CD4-positive, alpha-beta memory T cell (primary cell): ENCODE results near the gene MICAL2. TPM values are rescaled to one million over a fixed set of nuclear protein-coding genes. Genes with fewer than 3 reads are reported as not detected.

Experiments used
- CTCF ChIA-PET: fragments of 350-600 bp; sonication (Branson Sonifier 250); formaldehyde crosslinking; loops from one replicate; lab custom pipeline; 2021; ENCODE audit warnings: inconsistent platforms; ENCODE audit not compliant: partially characterized antibody; lab: Charles Lee
- POLR2A ChIA-PET: fragments of 350-600 bp; sonication (Branson Sonifier 250); formaldehyde crosslinking; loops from one replicate; lab custom pipeline; 2021; ENCODE audit not compliant: partially characterized antibody; lab: Charles Lee
- DNase-seq, 5 donors: peaks; one replicate each; pipeline versions ENCODE4 v3.0.0 to v3.0.0-alpha.2; 2020 to 2022; ENCODE audit warnings: mixed read lengths in 1 of 5
- H3K27ac ChIP-seq: one replicate; pipeline ENCODE4 v1.7.0; 2013; ENCODE audit warnings: low read depth, low read length
- H3K27me3 ChIP-seq: 2 replicates; pipeline ENCODE4 v1.7.0; 2013; ENCODE audit warnings: mild to moderate bottlenecking, low read length, moderate library complexity; ENCODE audit not compliant: insufficient read depth
- H3K36me3 ChIP-seq: 2 replicates; pipeline ENCODE4 v1.7.0; 2013; ENCODE audit warnings: mild to moderate bottlenecking, low read length, moderate library complexity; ENCODE audit not compliant: insufficient read depth
- H3K4me1 ChIP-seq: 2 replicates; pipeline ENCODE4 v1.7.0; 2013; ENCODE audit warnings: mild to moderate bottlenecking, low read length, moderate library complexity; ENCODE audit not compliant: insufficient read depth
- H3K4me3 ChIP-seq, 2 donors: one replicate each; pipeline ENCODE4 v1.7.0; 2013; ENCODE audit warnings: low read length in 2 of 2, mild to moderate bottlenecking in 1 of 2
- H3K9me3 ChIP-seq, 2 donors: one replicate each; pipeline ENCODE4 v1.7.0; 2013; ENCODE audit warnings: low read length in 2 of 2, control low read depth in 1 of 2; ENCODE audit not compliant: control insufficient read depth in 1 of 2
- H3K27ac Mint-ChIP-seq, 7 donors: one replicate each; pipeline ENCODE4 v1.8.0; 2020 to 2021; ENCODE audit warnings: mixed read lengths in 7 of 7, mild to moderate bottlenecking in 6 of 7, inconsistent platforms in 3 of 7, moderate library complexity in 3 of 7
- H3K27me3 Mint-ChIP-seq, 2 donors: one replicate each; pipeline ENCODE4 v1.8.0; 2020 to 2021; ENCODE audit warnings: mixed read lengths in 2 of 2
- H3K36me3 Mint-ChIP-seq, 2 donors: one replicate each; pipeline ENCODE4 v1.8.0; 2020 to 2021; ENCODE audit warnings: mixed read lengths in 2 of 2, inconsistent platforms in 1 of 2, mild to moderate bottlenecking in 1 of 2
- H3K4me1 Mint-ChIP-seq, 4 donors: one replicate each; pipeline ENCODE4 v1.8.0; 2020 to 2021; ENCODE audit warnings: mixed read lengths in 4 of 4, mild to moderate bottlenecking in 1 of 4
- H3K4me3 Mint-ChIP-seq, 8 donors: one replicate each; pipeline ENCODE4 v1.8.0; 2020 to 2021; ENCODE audit warnings: mixed read lengths in 8 of 8, mild to moderate bottlenecking in 7 of 8, moderate library complexity in 6 of 8, inconsistent platforms in 3 of 8
- H3K9me3 Mint-ChIP-seq, 8 donors: one replicate each; pipeline ENCODE4 v1.8.0; 2020 to 2021; ENCODE audit warnings: mixed read lengths in 8 of 8, mild to moderate bottlenecking in 5 of 8, inconsistent platforms in 3 of 8, moderate library complexity in 1 of 8
- intact Hi-C: fragments of 100-400 bp; cut with micrococcal nuclease; formaldehyde crosslinking; loops from one replicate; pipeline ENCODE4 v1.15.1; 2023
- polyA plus RNA-seq, 2 donors: library from polyadenylated mRNA; unstranded; fragments of 300-500 nt; fragmentation: Illumina TruSeq; gene quantifications; one replicate each; pipeline ENCODE4 v1.2.3, GENCODE V29; 2021
- total RNA-seq, 2 experiments: library from RNA; stranded (reverse); gene quantifications; one replicate each; pipeline ENCODE4 v1.2.3, GENCODE V29; 2021

MICAL2 gene
- total and polyA plus RNA-seq, 4 experiments from 2014 or later: 10.9 to 38.8 (median 28.2) TPM

- no peak overlapping the region for H3K27ac ChIP-seq
- Mint-ChIP-seq H3K36me3 (peaks cover 0 to 7% of the 10 kb centered on the region in 2 donors), H3K9me3 (no peaks in the 10 kb centered on the region), H3K4me1 (peaks cover 7 to 28% (median 19%) of the 10 kb centered on the region in 4 donors), H3K27ac (peak overlapping the region in 1 of 7 donors; percentile 29), H3K4me3 (peak overlapping the region in 1 of 8 donors; percentile 25), H3K27me3 (peaks cover 0 to 2% of the 10 kb centered on the region in 2 donors)
- peaks cover 14% of the 10 kb centered on the region for H3K4me1 ChIP-seq
- peak in 4 of 5 donors; percentile 25 to 34 (median 26) for DNase-seq
- POLR2A ChIA-PET: no interaction called here
- CTCF ChIA-PET: interaction anchor here (0.6 to 17.6 kb wide), 24 partner anchors 8 to 613 kb away, joined by 3 to 540 read pairs (median 4); no protein-coding TSS in a partner anchor
- H3K36me3 ChIP-seq: no peaks in the 10 kb centered on the region
- intact Hi-C loops: loop anchor here (1.0 kb wide), 1 partner anchor 600 kb away; no protein-coding TSS in a partner anchor
- H3K27me3 ChIP-seq: no peaks in the 10 kb centered on the region
- no peaks in the 10 kb centered on the region for H3K9me3 ChIP-seq
- H3K4me3 ChIP-seq: no peak overlapping the region
These were observed 178.0 kb downstream of the MICAL2 start for GRCh38 chr11:12288212-12288930.

DNA sequence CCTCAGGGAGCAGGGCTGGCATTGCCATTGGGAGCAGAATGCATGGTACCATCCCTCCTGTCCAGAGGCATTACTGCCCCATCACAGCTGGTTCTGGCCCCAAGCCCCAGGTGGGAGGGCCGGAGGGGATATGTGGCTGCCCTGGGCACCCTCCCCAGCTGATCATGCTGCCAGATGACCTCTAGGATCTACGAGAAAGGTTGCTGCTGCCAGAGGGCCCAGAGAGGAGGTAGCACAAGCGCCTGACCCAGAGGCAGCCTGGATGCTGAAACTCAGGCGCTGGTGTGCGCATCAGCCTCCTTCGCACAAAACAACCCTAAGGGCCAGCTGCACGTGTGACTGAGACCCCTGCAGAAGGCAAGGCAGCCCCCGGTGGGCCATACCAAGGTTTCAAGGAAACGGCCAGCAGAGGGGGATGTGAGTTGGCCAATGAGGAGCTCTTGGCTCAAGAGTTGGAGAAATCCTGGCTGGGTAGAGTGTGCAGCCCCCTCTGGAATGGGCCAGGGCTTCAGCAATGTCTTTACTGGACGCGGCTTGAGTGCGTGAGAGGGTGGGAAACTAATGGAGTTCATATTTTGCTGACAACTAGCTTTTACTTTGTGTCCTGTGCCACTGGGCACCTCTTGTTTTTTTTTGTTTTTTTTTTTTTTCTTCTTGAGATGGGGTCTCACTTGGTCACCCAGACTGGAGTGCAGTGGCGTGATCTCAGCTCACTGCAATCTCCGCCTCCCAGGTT lies 178.7 kb downstream of the MICAL2 start:
- Histone ChIP-seq H3K27ac (no peak overlapping the region), H3K36me3 (no peaks in the 10 kb centered on the region), H3K9me3 (no peaks in the 10 kb centered on the region), H3K4me1 (peaks cover 14% of the 10 kb centered on the region), H3K4me3 (no peak overlapping the region), H3K27me3 (no peaks in the 10 kb centered on the region)
- peaks cover 7 to 28% (median 19%) of the 10 kb centered on the region in 4 donors for H3K4me1 Mint-ChIP-seq
- intact Hi-C loops: loop anchor here (1.0 kb wide), 1 partner anchor 599 kb away; no protein-coding TSS in a partner anchor
- peaks cover 0 to 7% of the 10 kb centered on the region in 2 donors for H3K36me3 Mint-ChIP-seq
- no peak overlapping the region for H3K4me3 Mint-ChIP-seq
- no peaks in the 10 kb centered on the region for H3K9me3 Mint-ChIP-seq
- ChIA-PET POLR2A (interaction anchor here (0.6 kb wide), 1 partner anchor 261 kb away, joined by 3 read pairs; no protein-coding TSS in a partner anchor), CTCF (interaction anchor here (0.7 to 17.6 kb wide), 24 partner anchors 8 to 959 kb away, joined by 3 to 540 read pairs (median 4); no protein-coding TSS in a partner anchor)
- no peak overlapping the region for H3K27ac Mint-ChIP-seq
- peaks cover 0 to 2% of the 10 kb centered on the region in 2 donors for H3K27me3 Mint-ChIP-seq
- DNase-seq: no peak

GRCh38 chr11:12289667-12290476 lies 179.5 kb downstream of the MICAL2 start:
- H3K9me3 ChIP-seq: no peaks in the 10 kb centered on the region
- no peak overlapping the region for H3K4me3 ChIP-seq
- intact Hi-C loops: no loop called here
- Mint-ChIP-seq H3K27ac (peak overlapping the region in 3 of 7 donors; percentile 56 to 90 (median 86)), H3K4me1 (peaks cover 7 to 28% (median 19%) of the 10 kb centered on the region in 4 donors), H3K36me3 (peaks cover 0 to 7% of the 10 kb centered on the region in 2 donors), H3K9me3 (no peaks in the 10 kb centered on the region), H3K4me3 (peak overlapping the region in 4 of 8 donors; percentile 16 to 51 (median 47)), H3K27me3 (peaks cover 0 to 2% of the 10 kb centered on the region in 2 donors)
- no peaks in the 10 kb centered on the region for H3K27me3 ChIP-seq
- H3K36me3 ChIP-seq: no peaks in the 10 kb centered on the region
- POLR2A ChIA-PET: interaction anchor here (0.6 kb wide), 1 partner anchor 262 kb away, joined by 3 read pairs; no protein-coding TSS in a partner anchor
- peaks cover 14% of the 10 kb centered on the region for H3K4me1 ChIP-seq
- no peak overlapping the region for H3K27ac ChIP-seq
- CTCF ChIA-PET: interaction anchor here (0.7 to 17.6 kb wide), 19 partner anchors 8 to 959 kb away, joined by 3 to 540 read pairs (median 4); no protein-coding TSS in a partner anchor
- DNase-seq: no peak

DNA sequence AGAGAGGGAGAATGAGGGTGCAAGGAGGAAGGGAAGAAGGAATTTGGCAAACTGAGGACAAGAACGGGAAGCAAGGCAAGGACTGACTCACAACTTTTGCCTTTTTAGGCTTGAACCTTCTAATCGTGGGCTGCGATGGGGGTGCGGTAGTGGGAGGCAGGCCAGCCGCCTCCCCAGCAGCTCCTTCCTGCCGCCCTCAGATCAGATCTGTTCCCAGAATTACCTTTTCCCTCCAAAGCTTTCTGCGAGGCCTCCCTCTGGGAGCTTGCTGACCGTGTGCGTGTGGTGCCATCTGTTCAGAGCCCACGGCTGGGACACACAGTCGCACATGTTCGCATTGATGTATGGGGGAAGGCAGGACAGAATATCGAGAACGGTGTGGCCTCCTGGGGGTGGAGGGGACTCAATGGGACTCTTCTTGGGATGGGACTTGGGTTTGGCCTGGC lies 180.1 kb downstream of the MICAL2 start:
- H3K27me3 Mint-ChIP-seq: peaks cover 0 to 2% of the 10 kb centered on the region in 2 donors
- Histone ChIP-seq H3K27ac (no peak overlapping the region), H3K4me3 (no peak overlapping the region), H3K27me3 (no peaks in the 10 kb centered on the region), H3K36me3 (no peaks in the 10 kb centered on the region), H3K9me3 (no peaks in the 10 kb centered on the region), H3K4me1 (peaks cover 14% of the 10 kb centered on the region)
- peaks cover 7 to 28% (median 19%) of the 10 kb centered on the region in 4 donors for H3K4me1 Mint-ChIP-seq
- peaks cover 0 to 7% of the 10 kb centered on the region in 2 donors for H3K36me3 Mint-ChIP-seq
- peak overlapping the region in 2 of 7 donors; percentile 86 to 90 for H3K27ac Mint-ChIP-seq
- no peak for DNase-seq
- peak overlapping the region in 3 of 8 donors; percentile 16 to 49 (median 45) for H3K4me3 Mint-ChIP-seq
- intact Hi-C loops: no loop called here
- H3K9me3 Mint-ChIP-seq: no peaks in the 10 kb centered on the region
- CTCF ChIA-PET: interaction anchor here (1.1 to 17.6 kb wide), 6 partner anchors 10 to 605 kb away, joined by 3 to 540 read pairs (median 29); no protein-coding TSS in a partner anchor
- POLR2A ChIA-PET: no interaction called here

GRCh38 chr11:12291313-12291712 lies 180.9 kb downstream of the MICAL2 start:
- Mint-ChIP-seq H3K27ac (no peak overlapping the region), H3K4me3 (no peak overlapping the region), H3K9me3 (no peaks in the 10 kb centered on the region), H3K4me1 (peaks cover 7 to 28% (median 19%) of the 10 kb centered on the region in 4 donors), H3K27me3 (peaks cover 0 to 2% of the 10 kb centered on the region in 2 donors), H3K36me3 (peaks cover 0 to 7% of the 10 kb centered on the region in 2 donors)
- H3K4me1 ChIP-seq: peaks cover 14% of the 10 kb centered on the region
- no peaks in the 10 kb centered on the region for H3K27me3 ChIP-seq
- H3K27ac ChIP-seq: no peak overlapping the region
- POLR2A ChIA-PET: no interaction called here
- H3K4me3 ChIP-seq: no peak overlapping the region
- DNase-seq: no peak
- no peaks in the 10 kb centered on the region for H3K9me3 ChIP-seq
- CTCF ChIA-PET: interaction anchor here (0.9 to 17.6 kb wide), 5 partner anchors 11 to 599 kb away, joined by 3 to 540 read pairs (median 53); no protein-coding TSS in a partner anchor
- intact Hi-C loops: no loop called here
- no peaks in the 10 kb centered on the region for H3K36me3 ChIP-seq

- Histone ChIP-seq H3K4me1 (peaks cover 14% of the 10 kb centered on the region), H3K27me3 (no peaks in the 10 kb centered on the region), H3K9me3 (no peaks in the 10 kb centered on the region), H3K27ac (no peak overlapping the region), H3K36me3 (no peaks in the 10 kb centered on the region), H3K4me3 (no peak overlapping the region)
- Mint-ChIP-seq H3K27me3 (peaks cover 0 to 2% of the 10 kb centered on the region in 2 donors), H3K4me1 (peaks cover 7 to 28% (median 19%) of the 10 kb centered on the region in 4 donors), H3K4me3 (no peak overlapping the region), H3K36me3 (peaks cover 0 to 7% of the 10 kb centered on the region in 2 donors), H3K27ac (peak overlapping the region in 2 of 7 donors; percentile 4 to 19), H3K9me3 (no peaks in the 10 kb centered on the region)
- intact Hi-C loops: no loop called here
- ChIA-PET CTCF (interaction anchor here (0.9 to 17.6 kb wide), 6 partner anchors 10 to 599 kb away, joined by 3 to 540 read pairs (median 28); no protein-coding TSS in a partner anchor), POLR2A (no interaction called here)
- DNase-seq: no peak
These were observed 181.4 kb downstream of the MICAL2 start for GRCh38 chr11:12291766-12292165.
